H9 (cell line): ENCODE measurements around the gene NCLN. TPM values are rescaled to one million over a fixed set of nuclear protein-coding genes. Genes with fewer than 3 reads are reported as not detected.
A peak's percentile ranks its signal among the peaks of the same experiment; 100 is the strongest.

Source experiments
- DNase-seq: peaks from one replicate; pipeline ENCODE4 v3.0.0-alpha.2; 2017
- H2AFZ ChIP-seq: one replicate; pipeline ENCODE4 v1.6.1; 2013; ENCODE audit warnings: mild to moderate bottlenecking, low read length, control low read depth, moderate library complexity
- H2AK5ac ChIP-seq: 2 replicates; pipeline ENCODE4 v1.6.1; 2013; ENCODE audit warnings: low read length, control low read depth, mixed read lengths; ENCODE audit not compliant: insufficient read length
- H2BK120ac ChIP-seq: one replicate; pipeline ENCODE4 v1.6.1; 2013; ENCODE audit warnings: low read depth, mild to moderate bottlenecking, low read length, control low read depth, inconsistent platforms; ENCODE audit not compliant: poor library complexity, severe bottlenecking
- H2BK12ac ChIP-seq: 2 replicates; pipeline ENCODE4 v1.6.1; 2013; ENCODE audit warnings: low read length, control low read depth, mixed read lengths, low read depth; ENCODE audit not compliant: insufficient read length
- H2BK15ac ChIP-seq: 2 replicates; pipeline ENCODE4 v1.6.1; 2013; ENCODE audit warnings: low read depth, low read length, control low read depth
- H2BK20ac ChIP-seq: one replicate; pipeline ENCODE4 v1.6.1; 2013; ENCODE audit warnings: low read depth, mild to moderate bottlenecking, low read length, control low read depth, inconsistent platforms; ENCODE audit not compliant: poor library complexity, severe bottlenecking
- H2BK5ac ChIP-seq: 2 replicates; pipeline ENCODE4 v1.6.1; 2013; ENCODE audit warnings: low read length, control low read depth, mixed read lengths; ENCODE audit not compliant: insufficient read length
- H3K14ac ChIP-seq: 2 replicates; pipeline ENCODE4 v1.6.1; 2013; ENCODE audit warnings: low read length, control low read depth; ENCODE audit not compliant: insufficient read depth
- H3K18ac ChIP-seq: 2 replicates; pipeline ENCODE4 v1.6.1; 2013; ENCODE audit warnings: low read depth, mild to moderate bottlenecking, mixed read lengths, low read length, control low read depth; ENCODE audit not compliant: insufficient read length
- H3K23ac ChIP-seq: 2 replicates; pipeline ENCODE4 v1.6.1; 2013; ENCODE audit warnings: low read length, control low read depth, mixed read lengths, low read depth; ENCODE audit not compliant: insufficient read length
- H3K23me2 ChIP-seq: 2 replicates; pipeline ENCODE4 v1.6.1; 2013; ENCODE audit warnings: low read depth, mild to moderate bottlenecking, mixed read lengths, low read length, control low read depth; ENCODE audit not compliant: insufficient read length, poor library complexity, severe bottlenecking
- H3K27ac ChIP-seq: 2 replicates; pipeline ENCODE4 v1.5.1; 2013; ENCODE audit warnings: low read length, control low read depth, mixed read lengths, low read depth; ENCODE audit not compliant: insufficient read length
- H3K27me3 ChIP-seq: 2 replicates; pipeline ENCODE4 v1.6.1; 2013; ENCODE audit warnings: low read length, control low read depth, inconsistent platforms; ENCODE audit not compliant: insufficient read depth
- H3K4ac ChIP-seq: 2 replicates; pipeline ENCODE4 v1.6.1; 2013; ENCODE audit warnings: low read depth, mild to moderate bottlenecking, control low read depth, inconsistent platforms, low read length, moderate library complexity
- H3K4me1 ChIP-seq: 2 replicates; pipeline ENCODE4 v1.6.1; 2013; ENCODE audit warnings: low read length, control low read depth, inconsistent platforms; ENCODE audit not compliant: insufficient read depth
- H3K4me2 ChIP-seq: 2 replicates; pipeline ENCODE4 v1.6.1; 2013; ENCODE audit warnings: low read length, control low read depth, mixed read lengths; ENCODE audit not compliant: insufficient read length, insufficient read depth
- H3K56ac ChIP-seq: 2 replicates; pipeline ENCODE4 v1.6.1; 2013; ENCODE audit warnings: low read depth, mild to moderate bottlenecking, mixed read lengths, low read length, control low read depth; ENCODE audit not compliant: insufficient read length
- H3K79me1 ChIP-seq: 2 replicates; pipeline ENCODE4 v1.6.1; 2013; ENCODE audit warnings: low read depth, mild to moderate bottlenecking, moderate library complexity, low read length, control low read depth, inconsistent platforms; ENCODE audit not compliant: insufficient read depth, poor library complexity, severe bottlenecking
- H3K79me2 ChIP-seq: 2 replicates; pipeline ENCODE4 v1.6.1; 2013; ENCODE audit warnings: low read length, control low read depth, inconsistent platforms; ENCODE audit not compliant: insufficient read depth
- H3K9ac ChIP-seq: 2 replicates; pipeline ENCODE4 v1.6.1; 2013; ENCODE audit warnings: low read length, control low read depth, mixed read lengths; ENCODE audit not compliant: insufficient read length; ENCODE audit errors: extremely low read depth
- H3K9me3 ChIP-seq: one replicate; pipeline ENCODE4 v1.6.1; 2013; ENCODE audit warnings: low read depth, low read length, inconsistent platforms; ENCODE audit not compliant: control insufficient read depth
- H3T11ph ChIP-seq: one replicate; pipeline ENCODE4 v1.6.1; 2013; ENCODE audit warnings: mild to moderate bottlenecking, low read length, control low read depth, inconsistent platforms
- H4K20me1 ChIP-seq: one replicate; pipeline ENCODE4 v1.6.1; 2013; ENCODE audit not compliant: control insufficient read depth, insufficient read length, insufficient read depth
- H4K5ac ChIP-seq: 2 replicates; pipeline ENCODE4 v1.6.1; 2013; ENCODE audit warnings: low read depth, mild to moderate bottlenecking, mixed read lengths, low read length, control low read depth; ENCODE audit not compliant: insufficient read length
- H4K8ac ChIP-seq: replicated peaks from 2 replicates; pipeline ENCODE4 v1.6.1; 2013; ENCODE audit warnings: low read length, control low read depth, mixed read lengths, low read depth; ENCODE audit not compliant: insufficient read length
- H4K91ac ChIP-seq: 2 replicates; pipeline ENCODE4 v1.6.1; 2013; ENCODE audit warnings: low read depth, mild to moderate bottlenecking, moderate library complexity, mixed read lengths, low read length, control low read depth; ENCODE audit not compliant: insufficient read length
- H3K27ac Mint-ChIP-seq, 3 experiments: 2 replicates in 2 of 3; 3 replicates in 1 of 3; pipeline ENCODE4 v1.8.0; 2020 to 2021; ENCODE audit warnings: mixed read lengths in 3 of 3, mild to moderate bottlenecking in 1 of 3, moderate library complexity in 1 of 3
- H3K27me3 Mint-ChIP-seq: 2 replicates; pipeline ENCODE4 v1.8.0; 2021; ENCODE audit warnings: low read depth, mild to moderate bottlenecking, moderate library complexity, mixed read lengths
- H3K36me3 Mint-ChIP-seq, 3 experiments: 2 replicates in 2 of 3; 3 replicates in 1 of 3; pipeline ENCODE4 v1.8.0; 2020 to 2021; ENCODE audit warnings: low read depth in 3 of 3, mixed read lengths in 3 of 3; ENCODE audit not compliant: insufficient read depth in 1 of 3
- H3K4me1 Mint-ChIP-seq, 2 experiments: 2 replicates each; pipeline ENCODE4 v1.8.0; 2020; ENCODE audit warnings: mixed read lengths in 2 of 2
- H3K4me3 Mint-ChIP-seq, 2 experiments: 2 replicates in 1 of 2; 3 replicates in 1 of 2; pipeline ENCODE4 v1.8.0; 2020 to 2021; ENCODE audit warnings: mild to moderate bottlenecking in 2 of 2, mixed read lengths in 2 of 2, moderate library complexity in 1 of 2
- H3K9me3 Mint-ChIP-seq, 2 experiments: 2 replicates in 1 of 2; 3 replicates in 1 of 2; pipeline ENCODE4 v1.8.0; 2020; ENCODE audit warnings: mild to moderate bottlenecking in 2 of 2, mixed read lengths in 2 of 2, moderate library complexity in 1 of 2
- WGBS: extraction: QIAGEN DNeasy Blood & Tissue Kit; methylation state at CpG from one replicate; pipeline ENCODE4 v1.1.7; 2013; ENCODE audit warnings: missing lambda C conversion rate, low lambda C conversion rate, mixed read lengths; ENCODE audit not compliant: insufficient read length; ENCODE audit errors: extremely low coverage; 5-methylcytosine and 5-hydroxymethylcytosine counted together
- total RNA-seq: library from RNA; stranded (reverse); gene quantifications from 2 replicates; pipeline ENCODE4 v1.2.1, GENCODE V29; 2021
- TF ChIP-seq, protein P1 (sequence below): fragments of 200-600 bp; sonication (generic); conservative IDR thresholded peaks from 3 replicates; pipeline ENCODE4 v1.8.0; 2021; ENCODE audit warnings: antibody characterized with exemption, mild to moderate bottlenecking

The NCLN gene
- total RNA-seq, 1 experiment from 2014 or later = 94.8 TPM

DNA sequence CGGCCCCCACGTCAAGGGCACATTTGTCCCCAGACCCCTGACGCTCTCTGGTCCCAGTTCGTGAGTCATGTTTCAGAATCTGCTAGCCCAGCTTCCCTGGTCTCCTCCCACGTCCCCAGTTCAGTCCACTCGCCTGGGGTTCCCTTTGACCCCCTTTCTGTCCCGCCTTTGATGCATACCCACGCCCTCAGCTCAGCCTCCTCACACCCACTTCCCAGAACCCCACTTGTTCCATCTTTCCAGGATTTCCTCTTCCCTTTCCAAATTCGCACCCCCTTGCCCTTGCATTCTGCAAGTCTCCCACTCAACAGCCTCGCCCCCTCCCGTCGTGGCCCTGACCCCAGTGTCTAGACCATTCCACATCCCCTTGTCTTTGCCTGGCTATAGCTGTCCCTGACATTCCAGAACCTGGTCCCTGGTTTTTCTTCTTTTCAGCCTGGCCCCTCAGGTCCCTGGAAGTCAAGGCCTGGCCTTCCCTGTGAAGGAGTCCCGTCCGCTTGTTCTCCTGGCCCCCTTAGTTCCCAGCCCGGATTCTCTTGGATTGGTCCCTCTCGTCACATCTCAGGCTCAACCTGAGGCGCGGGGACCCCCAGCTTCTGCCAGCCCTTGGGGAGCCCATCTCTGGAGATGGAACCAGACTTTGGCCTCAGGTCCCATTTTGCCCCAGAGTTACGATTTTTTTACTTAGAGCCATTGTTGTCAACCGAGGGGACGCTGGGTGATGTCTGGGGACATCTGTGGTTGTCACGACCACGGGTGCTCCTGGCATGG, 1.3 kb downstream of the NCLN start:
- H3K4me1 Mint-ChIP-seq = peaks cover 14 to 26% of the 10 kb centered on the region in 2 experiments
- no peak overlapping the region for H2BK12ac ChIP-seq
- H3K27me3 Mint-ChIP-seq = peaks cover 1% of the 10 kb centered on the region; the same call in 1 of the 2 replicates
- peak overlapping the region; percentile 86 for H3K4me2 ChIP-seq
- H2BK20ac ChIP-seq = no peak overlapping the region
- peaks cover 23% of the 10 kb centered on the region; the same call in 1 of the 2 replicates for H3K79me2 ChIP-seq
- no peak overlapping the region for H4K91ac ChIP-seq
- DNase-seq = no peak
- no peaks in the 10 kb centered on the region for H3K27me3 ChIP-seq
- H3K18ac ChIP-seq = no peak overlapping the region
- no peaks in the 10 kb centered on the region for H4K20me1 ChIP-seq
- no peak overlapping the region for H4K5ac ChIP-seq
- H3K27ac ChIP-seq = no peak overlapping the region
- H2BK5ac ChIP-seq = no peak overlapping the region
- peaks cover 8% of the 10 kb centered on the region for H3K23me2 ChIP-seq
- no peaks in the 10 kb centered on the region; a peak in 1 of 5 replicates for H3K9me3 Mint-ChIP-seq
- H3K4ac ChIP-seq = no peak overlapping the region
- no peaks in the 10 kb centered on the region for H3K4me1 ChIP-seq
- no peak overlapping the region for H3K23ac ChIP-seq
- peak overlapping the region; percentile 84 for H3K9ac ChIP-seq
- TF ChIP-seq, protein P1, sequence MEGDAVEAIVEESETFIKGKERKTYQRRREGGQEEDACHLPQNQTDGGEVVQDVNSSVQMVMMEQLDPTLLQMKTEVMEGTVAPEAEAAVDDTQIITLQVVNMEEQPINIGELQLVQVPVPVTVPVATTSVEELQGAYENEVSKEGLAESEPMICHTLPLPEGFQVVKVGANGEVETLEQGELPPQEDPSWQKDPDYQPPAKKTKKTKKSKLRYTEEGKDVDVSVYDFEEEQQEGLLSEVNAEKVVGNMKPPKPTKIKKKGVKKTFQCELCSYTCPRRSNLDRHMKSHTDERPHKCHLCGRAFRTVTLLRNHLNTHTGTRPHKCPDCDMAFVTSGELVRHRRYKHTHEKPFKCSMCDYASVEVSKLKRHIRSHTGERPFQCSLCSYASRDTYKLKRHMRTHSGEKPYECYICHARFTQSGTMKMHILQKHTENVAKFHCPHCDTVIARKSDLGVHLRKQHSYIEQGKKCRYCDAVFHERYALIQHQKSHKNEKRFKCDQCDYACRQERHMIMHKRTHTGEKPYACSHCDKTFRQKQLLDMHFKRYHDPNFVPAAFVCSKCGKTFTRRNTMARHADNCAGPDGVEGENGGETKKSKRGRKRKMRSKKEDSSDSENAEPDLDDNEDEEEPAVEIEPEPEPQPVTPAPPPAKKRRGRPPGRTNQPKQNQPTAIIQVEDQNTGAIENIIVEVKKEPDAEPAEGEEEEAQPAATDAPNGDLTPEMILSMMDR = no peak
- H3K9me3 ChIP-seq = no peaks in the 10 kb centered on the region
- no CpG with 5 or more reads among the region's 23 CpGs for WGBS
- H2BK15ac ChIP-seq = no peak overlapping the region
- H3K4me3 Mint-ChIP-seq = peak overlapping the region; percentile 90 to 93
- no peak overlapping the region for H2AFZ ChIP-seq
- H3K14ac ChIP-seq = no peak overlapping the region; the same call in 1 of the 2 replicates
- no peak overlapping the region for H2BK120ac ChIP-seq
- H2AK5ac ChIP-seq = no peak overlapping the region
- no peak overlapping the region for H3T11ph ChIP-seq
- H3K36me3 Mint-ChIP-seq = peaks cover 7 to 11% (median 10%) of the 10 kb centered on the region in 3 experiments; a peak in 6 of 7 replicates
- H3K56ac ChIP-seq = no peak overlapping the region
- peak overlapping the region in 2 of 3 experiments; percentile 64 to 88; a peak in 2 of 7 replicates for H3K27ac Mint-ChIP-seq
- no peak overlapping the region for H4K8ac ChIP-seq
- peaks cover 22% of the 10 kb centered on the region for H3K79me1 ChIP-seq
